A673 (cell line): Measurements from ENCODE around the gene PRUNE2. TPM values are rescaled to one million over a fixed set of nuclear protein-coding genes. Genes with fewer than 3 reads are reported as not detected.

Source experiments
- BruUV-seq: library from RNA; stranded (reverse); fragments of 400-500 nt; replicated peaks from 2 replicates; lab custom pipeline; 2021; lab: Mats Ljungman, UMichigan
- CTCF ChIA-PET: fragments of 300-600 bp; sonication (Branson Sonifier 250); formaldehyde crosslinking; loops from one replicate; lab custom pipeline; 2022; ENCODE audit warnings: antibody characterized with exemption; lab: Charles Lee
- POLR2A ChIA-PET: fragments of 300-600 bp; sonication (Branson Sonifier 250); formaldehyde crosslinking; loops from one replicate; lab custom pipeline; 2022; ENCODE audit warnings: antibody characterized with exemption; ENCODE audit not compliant: low non-redundant PET; lab: Charles Lee
- DNase-seq: peaks from one replicate; pipeline ENCODE4 v3.0.0-alpha.2; 2015; ENCODE audit warnings: low spot score
- H3K27ac ChIP-seq: fragments of 200-600 bp; sonication (generic); 2 replicates; pipeline ENCODE4 v1.5.1; 2016; ENCODE audit warnings: mixed run types, low read depth, mild to moderate bottlenecking, mixed read lengths, antibody characterized with exemption, low read length; ENCODE audit not compliant: poor library complexity, severe bottlenecking
- H3K27me3 ChIP-seq: fragments of 200-600 bp; sonication (generic); replicated peaks from 2 replicates; pipeline ENCODE4 v1.6.1; 2017; ENCODE audit warnings: mixed run types, low read depth, mild to moderate bottlenecking, mixed read lengths, antibody characterized with exemption, low read length; ENCODE audit not compliant: insufficient read depth, poor library complexity
- H3K36me3 ChIP-seq: fragments of 200-600 bp; sonication (generic); 2 replicates; pipeline ENCODE4 v1.6.1; 2016; ENCODE audit warnings: mixed run types, mild to moderate bottlenecking, mixed read lengths, antibody characterized with exemption, low read length; ENCODE audit not compliant: insufficient read depth, poor library complexity, severe bottlenecking
- H3K4me1 ChIP-seq: fragments of 200-600 bp; sonication (generic); 2 replicates; pipeline ENCODE4 v1.6.1; 2017; ENCODE audit warnings: mixed run types, mild to moderate bottlenecking, mixed read lengths, antibody characterized with exemption, low read length; ENCODE audit not compliant: insufficient read depth, poor library complexity, severe bottlenecking
- H3K4me3 ChIP-seq: fragments of 200-600 bp; sonication (generic); 2 replicates; pipeline ENCODE4 v1.5.1; 2016; ENCODE audit warnings: low read depth, mixed run types, mild to moderate bottlenecking, mixed read lengths, low read length; ENCODE audit not compliant: poor library complexity, severe bottlenecking
- H3K9me3 ChIP-seq: fragments of 200-600 bp; sonication (generic); 2 replicates; pipeline ENCODE4 v1.6.1; 2016; ENCODE audit warnings: mixed run types, low read depth, mild to moderate bottlenecking, mixed read lengths, antibody characterized with exemption, low read length; ENCODE audit not compliant: poor library complexity, severe bottlenecking
- CTCF ChIP-seq: fragments of 300-800, 200-600 bp; sonication (generic); conservative IDR thresholded peaks from 2 replicates; pipeline ENCODE4 v1.5.1; 2017; ENCODE audit warnings: low read depth, mild to moderate bottlenecking, antibody characterized with exemption, low read length, moderate library complexity, mixed read lengths
- EZH2 ChIP-seq: fragments of 200-600 bp; sonication (generic); IDR thresholded peaks from 2 replicates; pipeline ENCODE4 v1.6.1; 2017; ENCODE audit warnings: borderline replicate concordance, low read depth, mild to moderate bottlenecking, mixed read lengths, antibody characterized with exemption, low read length; ENCODE audit not compliant: poor library complexity, severe bottlenecking
- intact Hi-C: fragments of 100-400 bp; cut with micrococcal nuclease; formaldehyde crosslinking; loops from one replicate; pipeline ENCODE4 v1.10.0; 2022; ENCODE audit not compliant: unreplicated experiment
- total RNA-seq: library from RNA; stranded (reverse); gene quantifications from 2 replicates; pipeline ENCODE4 v1.2.3, GENCODE V29; 2021

Gene PRUNE2
- total RNA-seq, 1 experiment from 2014 or later = not detected

GRCh38 chr9:76607730-76608436 is 298.0 kb downstream of the PRUNE2 start:
- Histone ChIP-seq H3K9me3 (no peaks in the 10 kb centered on the region), H3K4me3 (no peak overlapping the region), H3K36me3 (no peaks in the 10 kb centered on the region), H3K27ac (no peak overlapping the region), H3K27me3 (peaks cover 56% of the 10 kb centered on the region), H3K4me1 (no peaks in the 10 kb centered on the region)
- intact Hi-C loops = no loop called here
- no TSS peak for BruUV-seq
- TF ChIP-seq EZH2 (no peak), CTCF (no peak)
- ChIA-PET CTCF (no interaction called here), POLR2A (no interaction called here)
- DNase-seq = no peak

- H3K4me3 ChIP-seq = no peak overlapping the region
- intact Hi-C loops = no loop called here
- no peaks in the 10 kb centered on the region for H3K4me1 ChIP-seq
- DNase-seq = no peak
- no peaks in the 10 kb centered on the region for H3K36me3 ChIP-seq
- ChIA-PET POLR2A (no interaction called here), CTCF (no interaction called here)
- no peak for TF ChIP-seq EZH2
- TF ChIP-seq CTCF = no peak
- peaks cover 37% of the 10 kb centered on the region for H3K27me3 ChIP-seq
- no TSS peak for BruUV-seq
- H3K9me3 ChIP-seq = no peaks in the 10 kb centered on the region
- no peak overlapping the region for H3K27ac ChIP-seq
These were observed 300.5 kb downstream of the PRUNE2 start for GRCh38 chr9:76605321-76605900.

GRCh38 chr9:76603931-76604570 is 301.9 kb downstream of the PRUNE2 start:
- intact Hi-C loops = no loop called here
- POLR2A ChIA-PET = no interaction called here
- TF ChIP-seq EZH2 (no peak), CTCF (no peak)
- Histone ChIP-seq H3K27me3 (peaks cover 25% of the 10 kb centered on the region), H3K4me1 (no peaks in the 10 kb centered on the region), H3K4me3 (no peak overlapping the region), H3K9me3 (no peaks in the 10 kb centered on the region), H3K36me3 (no peaks in the 10 kb centered on the region), H3K27ac (no peak overlapping the region)
- no TSS peak for BruUV-seq
- CTCF ChIA-PET = no interaction called here
- DNase-seq = no peak
